AG04449 (cell line): ENCODE data around the gene RPS18.

ENCODE experiments used
- CTCF ChIA-PET: fragments of 350-600 bp; formaldehyde crosslinking; extraction: SDS; loops from one replicate; lab custom pipeline; 2021; ENCODE audit warnings: antibody characterized with exemption; lab: Yijun Ruan, JAX
- POLR2A ChIA-PET: fragments of 400-600, 350-600 bp; formaldehyde crosslinking; extraction: SDS; loops from one replicate; lab custom pipeline; 2020; ENCODE audit warnings: antibody characterized with exemption, inconsistent platforms; lab: Yijun Ruan, JAX
- DNase-seq: peaks from one replicate; pipeline ENCODE4 v3.0.0-alpha.2; 2010; ENCODE audit warnings: low read depth, low spot score
- H3K4me3 ChIP-seq: 2 replicates; pipeline ENCODE4 v1.5.1; 2011; ENCODE audit warnings: low read depth, mild to moderate bottlenecking, control low read depth, low read length
- TF ChIP-seq, protein P1 (sequence below): IDR thresholded peaks from one replicate; pipeline ENCODE4 v1.5.1; 2011; ENCODE audit warnings: mild to moderate bottlenecking, moderate library complexity, low read length, control low read depth, inconsistent platforms; ENCODE audit not compliant: insufficient read depth; ENCODE audit errors: missing control alignments

Gene RPS18

DNA sequence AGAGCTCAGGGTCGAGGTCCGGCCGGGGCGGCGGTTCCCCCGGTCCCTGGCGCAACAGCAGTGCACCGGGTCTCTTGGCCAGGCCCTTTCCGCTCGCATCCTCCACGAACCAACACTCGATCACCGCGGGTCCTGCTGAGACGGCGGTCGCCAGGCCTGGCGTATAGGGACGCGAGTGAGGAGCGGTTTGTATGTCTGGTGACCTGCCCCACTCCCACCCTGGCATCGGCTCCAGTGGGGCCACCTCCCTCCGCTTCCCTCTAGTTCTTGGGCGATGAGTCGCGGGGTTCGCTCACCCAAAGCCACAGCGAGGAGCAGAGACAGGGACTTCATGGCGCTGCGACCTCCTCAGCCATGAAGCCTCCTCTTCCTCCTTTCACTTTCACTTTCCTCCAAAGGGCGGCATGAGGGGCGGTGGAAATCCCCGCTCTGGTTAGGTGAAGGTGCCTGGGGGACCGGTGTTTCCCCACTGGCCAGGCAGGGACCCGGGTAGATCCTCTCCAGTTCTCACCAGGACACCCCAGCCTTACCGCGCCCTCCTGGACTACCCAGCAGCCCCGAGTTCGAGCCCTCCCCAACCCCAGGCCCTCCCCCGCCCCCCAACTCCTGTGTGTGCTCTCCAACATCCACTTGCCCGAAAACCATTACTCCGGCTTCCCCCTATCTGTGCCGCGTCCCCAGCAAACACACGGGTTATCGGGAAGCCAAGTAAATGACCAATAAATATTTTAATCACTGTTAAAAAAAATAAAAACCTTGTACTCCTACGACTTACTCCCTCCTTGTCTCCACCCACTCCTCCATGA lies 42.0 kb downstream of the RPS18 start, which contains the start of gene TAPBP:
TSS of gene TAPBP (minus strand) at position 370 of the 806 bp plus-strand sequence. CDS start at position 333, 37 bp downstream.
- no peak for DNase-seq
- CTCF ChIA-PET, result interaction anchor here (3.2 to 4.2 kb wide), 3 partner anchors 12 to 77 kb away, joined by 7 to 37 read pairs (median 19); partner anchors contain the start of gene RGL2

DNA sequence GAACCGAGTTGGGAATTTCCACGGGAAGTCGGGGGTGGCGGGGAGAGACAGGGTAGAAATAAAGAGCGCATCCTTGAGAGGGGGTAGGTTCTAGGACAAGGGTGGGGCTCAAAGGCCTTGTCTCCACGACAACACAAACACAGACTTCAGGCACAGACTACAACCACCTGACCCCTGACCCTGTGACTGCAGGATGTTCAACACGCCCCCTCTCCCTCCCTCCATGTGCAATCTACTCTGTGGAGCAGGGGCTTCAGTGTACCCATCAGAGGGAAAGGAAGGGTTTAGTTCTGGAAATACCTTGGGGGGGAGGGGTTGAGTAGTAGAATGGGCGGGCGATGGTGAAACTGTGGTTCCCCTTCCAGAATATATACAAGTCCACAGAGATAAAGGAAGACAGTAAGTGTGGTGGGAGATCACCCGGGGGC lies 42.7 kb downstream of the RPS18 start:
- ChIA-PET CTCF (interaction anchor here (1.0 kb wide), 1 partner anchor 14 kb away, joined by 4 read pairs; no protein-coding TSS in a partner anchor), POLR2A (no interaction called here)
- H3K4me3 ChIP-seq, result peak overlapping the region; percentile 96
- TF ChIP-seq, protein P1, sequence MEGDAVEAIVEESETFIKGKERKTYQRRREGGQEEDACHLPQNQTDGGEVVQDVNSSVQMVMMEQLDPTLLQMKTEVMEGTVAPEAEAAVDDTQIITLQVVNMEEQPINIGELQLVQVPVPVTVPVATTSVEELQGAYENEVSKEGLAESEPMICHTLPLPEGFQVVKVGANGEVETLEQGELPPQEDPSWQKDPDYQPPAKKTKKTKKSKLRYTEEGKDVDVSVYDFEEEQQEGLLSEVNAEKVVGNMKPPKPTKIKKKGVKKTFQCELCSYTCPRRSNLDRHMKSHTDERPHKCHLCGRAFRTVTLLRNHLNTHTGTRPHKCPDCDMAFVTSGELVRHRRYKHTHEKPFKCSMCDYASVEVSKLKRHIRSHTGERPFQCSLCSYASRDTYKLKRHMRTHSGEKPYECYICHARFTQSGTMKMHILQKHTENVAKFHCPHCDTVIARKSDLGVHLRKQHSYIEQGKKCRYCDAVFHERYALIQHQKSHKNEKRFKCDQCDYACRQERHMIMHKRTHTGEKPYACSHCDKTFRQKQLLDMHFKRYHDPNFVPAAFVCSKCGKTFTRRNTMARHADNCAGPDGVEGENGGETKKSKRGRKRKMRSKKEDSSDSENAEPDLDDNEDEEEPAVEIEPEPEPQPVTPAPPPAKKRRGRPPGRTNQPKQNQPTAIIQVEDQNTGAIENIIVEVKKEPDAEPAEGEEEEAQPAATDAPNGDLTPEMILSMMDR, result no peak
- DNase-seq, result no peak

More for the DNA sequence above, 42.0 kb downstream of the RPS18 start, which contains the start of gene TAPBP:
- TF ChIP-seq, protein P1, result no peak
- POLR2A ChIA-PET, result interaction anchor here (1.0 to 2.5 kb wide), 2 partner anchors 15 to 25 kb away, joined by 5 to 10 read pairs; partner anchors contain the start of genes PFDN6, RGL2 and WDR46
- peak within 1 kb of the TSS; percentile 96 for H3K4me3 ChIP-seq

DNA sequence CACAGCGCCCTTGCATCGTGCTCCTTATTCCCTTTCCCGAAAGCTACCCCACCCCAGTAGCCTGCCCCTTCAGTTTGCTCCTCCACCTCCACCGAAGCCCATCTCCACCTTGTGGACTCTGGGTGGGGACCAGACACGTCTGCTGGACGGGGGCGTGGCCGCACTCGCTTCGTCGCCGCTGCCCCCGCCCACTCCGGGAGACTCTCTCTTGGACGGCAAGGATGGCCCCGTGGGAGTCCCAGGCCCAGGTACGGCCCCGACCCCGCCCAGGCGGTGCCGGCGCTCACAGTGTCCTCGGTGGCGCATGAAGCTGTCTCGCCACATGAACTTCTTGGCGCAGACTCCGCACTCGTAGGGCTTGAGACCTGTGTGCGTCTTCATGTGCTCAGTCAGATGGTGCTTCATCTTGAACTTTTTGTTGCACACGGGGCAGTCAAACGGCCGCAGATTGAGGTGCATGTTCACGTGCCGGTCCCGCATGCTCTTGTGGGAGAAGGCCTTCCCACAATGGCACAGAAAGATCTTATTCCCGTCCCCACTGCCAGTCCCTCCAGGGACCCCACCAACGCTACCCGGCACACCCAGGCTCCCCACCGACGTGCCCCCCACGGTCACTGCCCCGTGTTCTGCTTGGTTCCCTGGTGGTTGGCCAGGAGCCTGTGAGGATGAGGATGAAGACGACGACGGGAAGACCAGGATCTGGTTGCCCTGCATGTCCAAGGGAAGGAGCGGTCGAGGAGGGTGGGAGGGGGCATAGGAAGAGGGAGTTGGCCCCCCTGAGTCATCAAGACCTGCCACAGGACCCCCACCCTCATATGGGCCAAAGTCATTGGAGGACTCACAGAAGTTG lies 43.3 kb downstream of the RPS18 start:
- TF ChIP-seq, protein P1, result no peak
- H3K4me3 ChIP-seq, result peak overlapping the region; percentile 96
- POLR2A ChIA-PET, result no interaction called here
- CTCF ChIA-PET, result interaction anchor here (1.0 to 4.0 kb wide), 2 partner anchors 15 to 75 kb away, joined by 4 to 14 read pairs; no protein-coding TSS in a partner anchor
- no peak for DNase-seq

DNA sequence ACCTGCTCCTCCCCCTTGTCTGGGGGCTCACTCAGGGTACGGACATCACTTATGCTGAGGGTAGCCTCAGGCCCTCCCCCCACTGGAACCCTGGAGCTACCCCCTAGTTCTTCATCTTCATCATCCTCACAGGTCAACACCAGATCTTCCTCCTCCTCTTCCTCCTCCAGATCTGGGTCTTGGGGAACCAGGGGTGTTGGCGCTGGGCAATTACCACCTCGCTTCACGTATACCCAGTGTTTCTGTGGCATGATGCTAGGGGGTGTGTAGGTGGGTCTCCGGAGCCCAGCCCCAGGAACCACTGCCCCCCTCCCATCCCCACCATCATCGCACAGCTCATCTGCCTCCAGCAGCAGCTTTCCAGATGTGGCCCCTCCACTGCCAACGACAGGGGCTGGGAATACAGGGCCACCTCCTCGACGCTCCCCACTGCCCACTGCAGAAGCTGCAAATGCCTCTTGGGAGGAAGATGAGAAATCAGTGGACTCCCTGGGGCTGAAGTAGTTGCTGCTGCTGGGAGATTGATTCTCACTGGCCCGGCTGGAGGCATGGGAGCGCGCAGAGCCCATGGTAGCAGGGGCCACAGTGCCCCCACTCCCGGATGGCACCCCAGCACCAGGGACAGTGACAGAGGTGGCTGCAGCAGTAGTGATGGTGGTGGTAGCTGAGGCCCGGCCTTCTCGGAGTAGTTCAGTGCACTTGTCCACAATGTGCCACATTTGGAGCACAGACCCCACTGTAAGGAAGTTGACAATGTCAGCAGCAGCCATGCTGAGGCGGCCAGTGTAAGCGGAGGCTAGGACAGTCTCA lies 44.1 kb downstream of the RPS18 start:
- ChIA-PET CTCF (interaction anchor here (0.8 to 4.0 kb wide), 2 partner anchors 16 to 75 kb away, joined by 3 to 14 read pairs; no protein-coding TSS in a partner anchor), POLR2A (no interaction called here)
- H3K4me3 ChIP-seq, result no peak overlapping the region
- DNase-seq, result no peak
- TF ChIP-seq, protein P1, result no peak

DNA sequence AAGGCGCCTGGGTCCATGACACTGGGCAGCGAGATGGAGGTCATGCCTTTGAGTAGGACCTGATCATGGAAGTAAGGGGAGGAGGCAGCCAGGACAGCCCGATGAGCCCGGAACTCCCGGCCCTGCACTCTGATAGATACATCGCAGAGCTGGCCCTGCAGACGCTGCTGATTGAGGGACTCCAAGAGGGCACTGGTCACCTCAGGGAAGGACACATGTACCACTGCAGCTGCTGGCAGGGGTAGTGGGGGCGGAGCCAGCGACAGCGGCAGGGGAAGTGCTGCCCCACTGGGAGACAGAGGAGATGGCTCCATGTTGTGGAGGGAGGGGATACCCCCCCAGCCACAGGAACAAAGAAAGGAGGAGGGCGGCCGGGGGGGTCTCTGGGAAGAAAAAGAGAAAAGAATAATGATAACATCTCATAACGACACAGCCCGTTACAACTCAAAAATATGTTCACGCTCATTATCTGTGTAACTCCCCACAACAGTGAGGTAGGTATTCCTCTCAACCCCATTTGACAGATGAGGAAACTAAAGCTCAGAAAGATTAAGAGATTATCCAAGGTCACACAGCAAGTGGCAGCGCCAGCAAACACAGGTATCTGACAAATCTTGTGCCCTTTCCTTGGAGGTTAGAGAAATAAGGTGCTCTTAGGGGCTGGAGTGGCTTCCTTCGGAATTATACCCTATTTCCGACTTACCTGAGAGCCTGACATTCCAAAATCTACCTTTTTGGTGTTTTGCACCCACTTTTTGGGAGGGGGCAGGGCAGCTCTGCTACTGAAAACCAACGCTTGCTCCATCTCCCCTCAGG lies 44.9 kb downstream of the RPS18 start:
- TF ChIP-seq, protein P1, result no peak
- POLR2A ChIA-PET, result interaction anchor here (0.7 to 2.1 kb wide), 4 partner anchors 9 to 304 kb away, joined by 3 to 11 read pairs (median 4); partner anchors contain the start of genes ITPR3 and RGL2
- CTCF ChIA-PET, result interaction anchor here (0.8 to 4.0 kb wide), 4 partner anchors 17 to 74 kb away, joined by 3 to 14 read pairs (median 4); partner anchors contain the start of gene RGL2
- H3K4me3 ChIP-seq, result peak overlapping the region; percentile 67
- no peak for DNase-seq
